Measurements from ENCODE around the gene NHSL1.

Gene NHSL1

GRCh38 chr6:138499303-138500018 is at the start of gene NHSL1:
Gene NHSL1 (minus strand): TSS chr6:138499494. CDS start chr6:138499290, 204 bp downstream.
- Histone ChIP-seq H3K9ac (ENCODE audit: low read length) (no peak within 1 kb of the TSS), H3K4me3 (ENCODE audit: low read length) (peak within 1 kb of the TSS; percentile 51), H3K36me3 (ENCODE audit: control insufficient read depth, insufficient read depth, low read length) (no peaks in the 10 kb centered on the region), H3K27ac (ENCODE audit: low read depth, low read length) (no peak within 1 kb of the TSS), H3K27me3 (ENCODE audit: control insufficient read depth, insufficient read depth, low read length) (no peaks in the 10 kb centered on the region), H3K4me1 (ENCODE audit: control insufficient read depth, insufficient read depth, low read length) (no peaks in the 10 kb centered on the region)

GRCh38 chr6:138546733-138547185 is 47.5 kb upstream of the NHSL1 start:
- no peaks in the 10 kb centered on the region for H3K36me3 ChIP-seq (ENCODE audit: control insufficient read depth, insufficient read depth, low read length)
- H3K9ac ChIP-seq (ENCODE audit: low read length) = no peak overlapping the region
- H3K4me1 ChIP-seq (ENCODE audit: control insufficient read depth, insufficient read depth, low read length) = peaks cover 6% of the 10 kb centered on the region
- H3K27ac ChIP-seq (ENCODE audit: low read depth, low read length) = no peak overlapping the region
- no peaks in the 10 kb centered on the region for H3K27me3 ChIP-seq (ENCODE audit: control insufficient read depth, insufficient read depth, low read length)
- no peak overlapping the region for H3K4me3 ChIP-seq (ENCODE audit: low read length)

- H3K36me3 ChIP-seq (ENCODE audit: control insufficient read depth, insufficient read depth, low read length) = no peaks in the 10 kb centered on the region
- no peaks in the 10 kb centered on the region for H3K27me3 ChIP-seq (ENCODE audit: control insufficient read depth, insufficient read depth, low read length)
- H3K4me3 ChIP-seq (ENCODE audit: low read length) = peak overlapping the region; percentile 58
- peaks cover 8% of the 10 kb centered on the region for H3K4me1 ChIP-seq (ENCODE audit: control insufficient read depth, insufficient read depth, low read length)
- H3K27ac ChIP-seq (ENCODE audit: low read depth, low read length) = peak overlapping the region; percentile 63
- H3K9ac ChIP-seq (ENCODE audit: low read length) = no peak overlapping the region
Observed at GRCh38 chr6:138545621-138545980, 46.3 kb upstream of the NHSL1 start.

GRCh38 chr6:138544501-138544900 is 45.2 kb upstream of the NHSL1 start:
- Histone ChIP-seq H3K27ac (ENCODE audit: low read depth, low read length) (no peak overlapping the region), H3K4me3 (ENCODE audit: low read length) (no peak overlapping the region), H3K36me3 (ENCODE audit: control insufficient read depth, insufficient read depth, low read length) (no peaks in the 10 kb centered on the region), H3K27me3 (ENCODE audit: control insufficient read depth, insufficient read depth, low read length) (no peaks in the 10 kb centered on the region), H3K4me1 (ENCODE audit: control insufficient read depth, insufficient read depth, low read length) (peaks cover 9% of the 10 kb centered on the region), H3K9ac (ENCODE audit: low read length) (no peak overlapping the region)

GRCh38 chr6:138543657-138544056 is 44.4 kb upstream of the NHSL1 start:
- Histone ChIP-seq H3K9ac (ENCODE audit: low read length) (no peak overlapping the region), H3K27me3 (ENCODE audit: control insufficient read depth, insufficient read depth, low read length) (no peaks in the 10 kb centered on the region), H3K4me3 (ENCODE audit: low read length) (no peak overlapping the region), H3K36me3 (ENCODE audit: control insufficient read depth, insufficient read depth, low read length) (no peaks in the 10 kb centered on the region), H3K27ac (ENCODE audit: low read depth, low read length) (no peak overlapping the region), H3K4me1 (ENCODE audit: control insufficient read depth, insufficient read depth, low read length) (peaks cover 12% of the 10 kb centered on the region)

- no peak overlapping the region for H3K4me3 ChIP-seq (ENCODE audit: low read length)
- H3K4me1 ChIP-seq (ENCODE audit: control insufficient read depth, insufficient read depth, low read length) = peaks cover 17% of the 10 kb centered on the region
- H3K27me3 ChIP-seq (ENCODE audit: control insufficient read depth, insufficient read depth, low read length) = no peaks in the 10 kb centered on the region
- no peaks in the 10 kb centered on the region for H3K36me3 ChIP-seq (ENCODE audit: control insufficient read depth, insufficient read depth, low read length)
- peak overlapping the region; percentile 51 for H3K27ac ChIP-seq (ENCODE audit: low read depth, low read length)
- H3K9ac ChIP-seq (ENCODE audit: low read length) = no peak overlapping the region
Observed at GRCh38 chr6:138541823-138542481, 42.7 kb upstream of the NHSL1 start.

- Histone ChIP-seq H3K27ac (ENCODE audit: low read depth, low read length) (peak overlapping the region; percentile 65), H3K27me3 (ENCODE audit: control insufficient read depth, insufficient read depth, low read length) (no peaks in the 10 kb centered on the region), H3K4me3 (ENCODE audit: low read length) (no peak overlapping the region), H3K4me1 (ENCODE audit: control insufficient read depth, insufficient read depth, low read length) (peaks cover 14% of the 10 kb centered on the region), H3K36me3 (ENCODE audit: control insufficient read depth, insufficient read depth, low read length) (no peaks in the 10 kb centered on the region), H3K9ac (ENCODE audit: low read length) (no peak overlapping the region)
Observed at GRCh38 chr6:138540468-138540867, 41.2 kb upstream of the NHSL1 start.

GRCh38 chr6:138539876-138540275 is 40.6 kb upstream of the NHSL1 start:
- Histone ChIP-seq H3K9ac (ENCODE audit: low read length) (no peak overlapping the region), H3K36me3 (ENCODE audit: control insufficient read depth, insufficient read depth, low read length) (no peaks in the 10 kb centered on the region), H3K27me3 (ENCODE audit: control insufficient read depth, insufficient read depth, low read length) (no peaks in the 10 kb centered on the region), H3K4me3 (ENCODE audit: low read length) (no peak overlapping the region), H3K27ac (ENCODE audit: low read depth, low read length) (no peak overlapping the region), H3K4me1 (ENCODE audit: control insufficient read depth, insufficient read depth, low read length) (peaks cover 14% of the 10 kb centered on the region)

GRCh38 chr6:138538390-138539031 is 39.2 kb upstream of the NHSL1 start:
- H3K36me3 ChIP-seq (ENCODE audit: control insufficient read depth, insufficient read depth, low read length) = no peaks in the 10 kb centered on the region
- peaks cover 14% of the 10 kb centered on the region for H3K4me1 ChIP-seq (ENCODE audit: control insufficient read depth, insufficient read depth, low read length)
- no peak overlapping the region for H3K4me3 ChIP-seq (ENCODE audit: low read length)
- H3K27ac ChIP-seq (ENCODE audit: low read depth, low read length) = peak overlapping the region; percentile 59
- H3K9ac ChIP-seq (ENCODE audit: low read length) = no peak overlapping the region
- H3K27me3 ChIP-seq (ENCODE audit: control insufficient read depth, insufficient read depth, low read length) = no peaks in the 10 kb centered on the region

GRCh38 chr6:138537106-138537505 is 37.8 kb upstream of the NHSL1 start:
- Histone ChIP-seq H3K27ac (ENCODE audit: low read depth, low read length) (peak overlapping the region; percentile 2), H3K4me3 (ENCODE audit: low read length) (no peak overlapping the region), H3K36me3 (ENCODE audit: control insufficient read depth, insufficient read depth, low read length) (no peaks in the 10 kb centered on the region), H3K9ac (ENCODE audit: low read length) (no peak overlapping the region), H3K27me3 (ENCODE audit: control insufficient read depth, insufficient read depth, low read length) (no peaks in the 10 kb centered on the region), H3K4me1 (ENCODE audit: control insufficient read depth, insufficient read depth, low read length) (peaks cover 14% of the 10 kb centered on the region)

- no peaks in the 10 kb centered on the region for H3K36me3 ChIP-seq (ENCODE audit: control insufficient read depth, insufficient read depth, low read length)
- no peaks in the 10 kb centered on the region for H3K27me3 ChIP-seq (ENCODE audit: control insufficient read depth, insufficient read depth, low read length)
- H3K27ac ChIP-seq (ENCODE audit: low read depth, low read length) = peak overlapping the region; percentile 13
- no peak overlapping the region for H3K9ac ChIP-seq (ENCODE audit: low read length)
- peaks cover 14% of the 10 kb centered on the region for H3K4me1 ChIP-seq (ENCODE audit: control insufficient read depth, insufficient read depth, low read length)
- no peak overlapping the region for H3K4me3 ChIP-seq (ENCODE audit: low read length)
Observed at GRCh38 chr6:138535728-138536455, 36.6 kb upstream of the NHSL1 start.

- H3K27me3 ChIP-seq (ENCODE audit: control insufficient read depth, insufficient read depth, low read length) = no peaks in the 10 kb centered on the region
Observed at GRCh38 chr6:138533667-138534066, 34.4 kb upstream of the NHSL1 start.

More at GRCh38 chr6:138533667-138534066, 34.4 kb upstream of the NHSL1 start:
- Histone ChIP-seq H3K27ac (ENCODE audit: low read depth, low read length) (no peak overlapping the region), H3K36me3 (ENCODE audit: control insufficient read depth, insufficient read depth, low read length) (no peaks in the 10 kb centered on the region), H3K4me1 (ENCODE audit: control insufficient read depth, insufficient read depth, low read length) (peaks cover 8% of the 10 kb centered on the region), H3K4me3 (ENCODE audit: low read length) (no peak overlapping the region), H3K9ac (ENCODE audit: low read length) (no peak overlapping the region)
